Breast epithelium (tissue), 3 donors: Measurements from ENCODE around the gene FKBP8.

Source experiments
- POLR2A ChIP-seq: fragments of 450-650 bp; IDR thresholded peaks from one replicate; pipeline ENCODE4 v1.6.1; 2016; ENCODE audit warnings: antibody characterized with exemption, mild to moderate bottlenecking, moderate library complexity
- POLR2AphosphoS5 ChIP-seq, 3 donors: sonication (generic); formaldehyde crosslinking; IDR thresholded peaks; one replicate each; pipeline ENCODE4 v1.6.1; 2017; ENCODE audit warnings: antibody characterized with exemption in 3 of 3
- TF ChIP-seq, protein P1 (sequence below), 3 donors: fragments of 450-650 bp; IDR thresholded peaks; one replicate each; pipeline ENCODE4 v1.5.1; 2016 to 2017; ENCODE audit warnings: antibody characterized with exemption in 3 of 3, mild to moderate bottlenecking in 3 of 3, moderate library complexity in 3 of 3

DNA sequence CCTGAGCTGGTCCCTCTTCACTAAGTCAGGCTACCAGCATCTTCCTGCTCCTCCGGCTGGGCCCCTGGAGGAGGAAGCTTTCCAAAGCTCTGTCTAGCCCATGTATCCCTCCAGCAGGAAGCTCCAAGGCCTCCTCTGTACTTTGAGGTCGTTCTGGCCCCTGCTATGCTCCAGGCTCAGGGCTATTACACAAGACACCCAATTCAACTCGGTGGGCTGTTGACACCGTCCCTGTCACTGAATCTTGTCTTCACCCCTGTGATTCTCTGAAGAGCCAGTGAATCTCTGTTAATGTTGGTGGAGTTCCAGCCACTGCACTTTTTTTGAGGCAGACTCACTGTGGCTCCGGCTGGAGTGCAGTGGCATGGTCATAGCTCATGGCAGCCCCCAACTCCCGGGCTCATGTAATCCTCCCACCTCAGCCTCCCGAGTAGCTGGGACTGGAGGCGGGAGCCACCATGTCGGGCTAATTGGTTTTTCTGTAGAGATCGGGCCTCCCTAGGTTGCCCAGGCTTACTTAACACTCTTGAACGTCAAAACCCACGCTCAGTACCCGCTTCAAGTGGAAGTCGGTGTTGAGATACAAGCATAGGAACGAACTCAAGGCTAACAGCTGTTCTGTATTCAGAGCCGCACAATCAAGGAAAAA, 44.7 kb upstream of the FKBP8 start:
- TF ChIP-seq, protein P1, sequence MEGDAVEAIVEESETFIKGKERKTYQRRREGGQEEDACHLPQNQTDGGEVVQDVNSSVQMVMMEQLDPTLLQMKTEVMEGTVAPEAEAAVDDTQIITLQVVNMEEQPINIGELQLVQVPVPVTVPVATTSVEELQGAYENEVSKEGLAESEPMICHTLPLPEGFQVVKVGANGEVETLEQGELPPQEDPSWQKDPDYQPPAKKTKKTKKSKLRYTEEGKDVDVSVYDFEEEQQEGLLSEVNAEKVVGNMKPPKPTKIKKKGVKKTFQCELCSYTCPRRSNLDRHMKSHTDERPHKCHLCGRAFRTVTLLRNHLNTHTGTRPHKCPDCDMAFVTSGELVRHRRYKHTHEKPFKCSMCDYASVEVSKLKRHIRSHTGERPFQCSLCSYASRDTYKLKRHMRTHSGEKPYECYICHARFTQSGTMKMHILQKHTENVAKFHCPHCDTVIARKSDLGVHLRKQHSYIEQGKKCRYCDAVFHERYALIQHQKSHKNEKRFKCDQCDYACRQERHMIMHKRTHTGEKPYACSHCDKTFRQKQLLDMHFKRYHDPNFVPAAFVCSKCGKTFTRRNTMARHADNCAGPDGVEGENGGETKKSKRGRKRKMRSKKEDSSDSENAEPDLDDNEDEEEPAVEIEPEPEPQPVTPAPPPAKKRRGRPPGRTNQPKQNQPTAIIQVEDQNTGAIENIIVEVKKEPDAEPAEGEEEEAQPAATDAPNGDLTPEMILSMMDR (IDR thresholded peaks at IDR 0.05), result no peak
- TF ChIP-seq POLR2AphosphoS5 (IDR thresholded peaks at IDR 0.05) (no peak), POLR2A (no peak)
